EH (cell line): Measurements from ENCODE around the gene CYP4B1.
"Not testable (repeated sequence)": the region's sequence is repeated elsewhere in the genome, so short reads cannot be mapped to it uniquely, and the experiment has no call there.

Source experiments
- DNase-seq: peaks from one replicate; pipeline ENCODE4 v3.0.0-alpha.2; 2015; ENCODE audit warnings: low read depth

CYP4B1 gene

DNA sequence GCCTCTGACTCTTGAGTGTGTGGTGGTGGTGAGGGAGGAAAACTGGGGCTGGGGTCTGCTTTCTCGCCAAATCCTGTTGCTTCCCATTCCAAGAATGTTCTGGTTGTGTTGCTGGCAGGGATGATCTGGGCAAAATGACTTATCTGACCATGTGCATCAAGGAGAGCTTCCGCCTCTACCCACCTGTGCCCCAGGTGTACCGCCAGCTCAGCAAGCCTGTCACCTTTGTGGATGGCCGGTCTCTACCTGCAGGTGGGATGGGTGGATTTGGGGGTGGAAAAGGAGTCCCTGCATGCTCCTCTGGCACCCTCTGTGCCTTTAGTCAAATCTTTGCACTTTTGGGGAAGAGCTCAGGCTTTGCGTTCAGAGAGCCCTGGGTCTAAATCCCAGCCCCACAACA, 18.1 kb downstream of the CYP4B1 start:
- DNase-seq: no peak

DNA sequence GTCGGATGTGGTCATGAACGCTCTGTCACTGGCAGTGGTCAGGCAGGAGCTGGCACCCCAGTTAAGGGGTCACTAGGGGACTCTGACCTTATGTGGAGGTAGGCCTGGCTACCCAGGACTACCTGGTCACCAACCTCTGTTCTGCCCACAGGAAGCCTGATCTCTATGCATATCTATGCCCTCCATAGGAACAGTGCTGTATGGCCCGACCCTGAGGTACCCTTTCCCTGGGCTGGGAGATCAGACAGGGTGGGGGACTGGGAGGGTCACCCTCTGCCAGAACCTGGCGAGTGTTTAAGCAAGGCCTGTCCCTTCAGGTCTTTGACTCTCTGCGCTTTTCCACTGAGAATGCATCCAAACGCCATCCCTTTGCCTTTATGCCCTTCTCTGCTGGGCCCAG, 19.0 kb downstream of the CYP4B1 start:
- no peak for DNase-seq

DNA sequence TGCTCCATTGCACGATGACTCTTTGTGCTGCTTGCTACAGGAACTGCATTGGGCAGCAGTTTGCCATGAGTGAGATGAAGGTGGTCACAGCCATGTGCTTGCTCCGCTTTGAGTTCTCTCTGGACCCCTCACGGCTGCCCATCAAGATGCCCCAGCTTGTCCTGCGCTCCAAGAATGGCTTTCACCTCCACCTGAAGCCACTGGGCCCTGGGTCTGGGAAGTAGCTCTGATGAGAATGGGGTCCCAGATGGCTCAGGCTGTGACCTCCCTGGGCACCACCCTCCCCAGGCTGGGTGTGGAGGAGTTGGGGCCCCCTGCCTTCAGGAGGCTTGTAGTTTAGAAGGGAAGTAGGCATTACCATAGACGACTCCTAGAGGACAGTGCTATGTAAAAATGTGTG, 19.7 kb downstream of the CYP4B1 start:
- DNase-seq: no peak

DNA sequence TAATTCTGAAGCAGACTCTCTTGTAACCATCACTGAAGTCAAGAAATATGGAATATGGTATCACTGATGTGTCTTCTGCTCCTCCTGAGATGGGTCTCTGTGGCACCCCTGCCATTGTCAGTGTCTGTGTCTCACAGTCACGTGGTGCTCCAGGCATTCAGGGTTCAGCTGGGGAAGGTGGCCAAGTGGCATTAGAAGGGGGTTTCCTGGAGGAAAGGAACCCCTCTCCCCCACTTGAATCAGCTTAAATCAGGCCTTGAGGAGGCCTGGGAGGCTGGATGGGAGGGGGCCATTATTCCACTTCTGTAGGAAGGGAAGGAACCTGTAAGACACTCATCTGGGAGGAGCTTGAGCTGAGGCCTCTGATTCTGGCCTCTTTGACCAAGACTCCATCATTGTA, 20.5 kb downstream of the CYP4B1 start:
- no peak for DNase-seq

DNA sequence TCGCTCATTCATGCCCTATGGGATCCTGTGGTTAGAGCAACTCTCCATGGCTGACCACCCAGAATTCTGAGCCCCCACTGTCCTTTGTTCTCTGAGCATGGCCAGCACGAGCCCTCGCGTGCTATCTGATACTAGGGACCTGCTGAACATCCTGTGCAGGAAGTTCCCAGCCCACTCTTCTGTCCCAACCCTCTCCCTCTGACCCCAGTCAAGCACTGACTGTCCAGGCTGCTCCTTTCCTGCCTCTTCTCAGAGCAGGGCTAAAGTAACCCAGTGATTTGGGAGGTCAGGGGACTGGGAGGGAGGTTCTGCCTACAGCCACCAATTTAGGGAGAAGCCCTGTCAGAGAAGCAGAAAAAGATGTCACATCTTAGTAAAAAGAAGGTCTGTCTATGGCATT, 21.2 kb downstream of the CYP4B1 start:
- no peak for DNase-seq

DNA sequence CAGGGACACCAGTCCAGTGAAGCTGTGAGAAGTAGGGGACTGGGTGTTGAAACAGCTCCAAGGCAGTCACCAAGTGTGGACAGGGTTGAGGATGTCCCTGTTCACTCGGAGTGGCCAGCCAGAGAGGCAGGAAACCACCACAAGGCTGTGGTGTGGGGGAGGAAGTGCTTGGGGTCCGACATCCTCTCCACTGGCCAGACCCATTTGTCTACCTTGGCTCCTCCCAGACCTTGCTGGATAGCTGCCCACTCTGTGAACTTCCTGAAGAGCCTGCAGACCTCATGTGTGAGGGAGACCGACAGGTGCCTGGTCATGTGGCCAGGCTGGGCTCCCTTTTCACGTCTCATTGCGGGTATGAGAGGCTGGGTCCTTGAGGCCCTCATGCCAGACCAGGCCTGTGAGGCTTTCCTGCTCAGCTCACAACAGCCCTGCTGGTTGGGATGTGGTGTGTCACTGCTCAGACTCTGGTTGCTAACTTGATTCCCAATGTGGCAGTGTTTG, 21.8 kb downstream of the CYP4B1 start:
- DNase-seq: no peak

DNA sequence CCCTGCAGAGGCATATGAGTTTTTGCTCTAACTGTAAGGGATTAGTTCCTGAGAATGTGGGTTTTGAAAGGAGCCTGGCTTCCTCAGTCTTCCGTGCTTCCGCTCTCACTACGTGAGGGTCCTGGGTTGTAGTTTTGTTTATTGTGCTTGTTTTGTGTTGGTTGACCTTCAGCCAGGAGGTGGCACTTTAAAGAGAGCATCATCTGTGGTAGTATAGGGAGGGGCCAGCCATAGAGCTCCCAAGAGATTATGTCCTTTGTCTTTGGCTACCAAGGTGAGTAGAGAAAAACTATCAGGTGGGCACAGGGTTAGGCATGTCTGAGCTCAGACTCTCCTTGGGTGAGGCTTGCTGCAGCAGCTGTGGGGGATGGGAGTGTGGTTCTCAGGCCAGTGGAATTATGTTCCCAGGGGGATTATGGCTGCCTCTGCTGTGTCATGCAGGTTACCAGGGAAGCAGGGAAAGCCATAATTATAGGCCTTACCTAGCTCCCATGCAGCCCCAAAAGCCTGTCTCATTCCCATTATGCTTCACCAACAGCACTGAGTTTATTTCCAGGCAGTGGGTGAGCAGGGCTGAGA, 23.5 kb downstream of the CYP4B1 start:
- no peak for DNase-seq

DNA sequence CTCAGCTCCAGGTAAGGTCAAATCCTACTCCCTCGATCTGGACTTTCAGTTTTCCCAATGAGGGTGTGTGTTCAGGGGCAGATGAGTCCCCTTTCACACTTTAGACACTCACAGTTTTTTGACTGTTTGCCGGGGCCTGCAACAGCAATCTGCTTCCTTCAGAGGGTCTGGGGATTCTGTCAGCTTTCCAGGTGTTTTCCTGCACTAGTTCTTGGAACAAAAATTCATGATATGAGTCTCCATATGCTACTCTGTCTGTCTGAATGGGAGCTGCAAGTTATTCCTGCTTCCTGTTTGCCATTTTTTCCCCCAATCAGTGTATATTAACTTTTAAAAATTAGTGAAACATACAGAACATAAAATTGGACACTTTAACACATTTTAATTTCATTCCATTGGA, 24.3 kb downstream of the CYP4B1 start:
- DNase-seq: no peak

DNA sequence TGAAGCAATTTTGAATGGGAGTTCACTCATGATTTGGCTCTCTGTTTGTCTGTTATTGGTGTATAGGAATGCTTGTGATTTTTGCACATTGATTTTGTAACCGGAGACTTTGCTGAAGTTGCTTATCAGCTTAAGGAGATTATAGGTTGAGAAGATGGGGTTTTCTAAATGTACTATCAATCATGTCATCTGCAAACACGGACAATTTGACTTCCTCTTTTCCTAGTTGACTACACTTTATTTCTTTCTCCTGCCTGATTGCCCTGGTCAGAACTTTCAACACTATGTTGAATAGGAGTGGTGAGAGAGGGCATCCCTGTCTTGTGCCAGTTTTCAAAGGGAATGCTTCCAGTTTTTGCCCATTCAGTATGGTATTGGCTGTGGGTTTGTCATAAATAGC, 28.0 kb downstream of the CYP4B1 start:
- not testable (repeated sequence) for DNase-seq

DNA sequence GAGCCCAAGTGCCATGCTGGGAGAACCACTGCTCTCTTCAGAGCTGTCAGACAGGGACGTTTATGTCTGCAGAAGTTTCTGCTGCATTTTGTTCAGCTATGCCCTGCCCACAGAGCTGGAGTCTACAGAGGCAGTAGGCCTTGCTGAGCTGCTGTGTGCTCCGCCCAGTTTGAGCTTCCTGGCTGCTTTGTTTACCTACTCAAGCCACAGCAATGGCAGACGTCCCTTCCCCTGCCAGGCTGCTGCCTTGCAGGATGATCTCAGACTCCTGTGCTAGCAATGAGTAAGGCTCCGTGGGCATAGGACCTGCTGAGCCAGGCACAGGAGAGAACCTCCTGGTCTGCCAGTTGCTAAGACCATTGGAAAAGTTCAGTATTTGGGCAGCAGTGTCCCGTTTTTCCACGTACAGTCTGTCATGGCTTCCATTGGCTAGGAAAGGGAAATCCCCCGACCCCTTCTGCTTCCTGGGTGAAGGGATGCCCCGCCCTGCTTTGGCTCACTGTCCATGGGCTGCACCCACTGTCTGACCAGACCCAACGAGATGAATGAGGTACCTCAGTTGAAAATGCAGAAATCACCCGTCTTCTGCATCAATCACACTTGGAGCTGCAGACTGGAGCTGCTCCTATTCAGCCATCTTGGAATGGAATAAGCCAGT, 31.9 kb downstream of the CYP4B1 start:
- no peak for DNase-seq

DNA sequence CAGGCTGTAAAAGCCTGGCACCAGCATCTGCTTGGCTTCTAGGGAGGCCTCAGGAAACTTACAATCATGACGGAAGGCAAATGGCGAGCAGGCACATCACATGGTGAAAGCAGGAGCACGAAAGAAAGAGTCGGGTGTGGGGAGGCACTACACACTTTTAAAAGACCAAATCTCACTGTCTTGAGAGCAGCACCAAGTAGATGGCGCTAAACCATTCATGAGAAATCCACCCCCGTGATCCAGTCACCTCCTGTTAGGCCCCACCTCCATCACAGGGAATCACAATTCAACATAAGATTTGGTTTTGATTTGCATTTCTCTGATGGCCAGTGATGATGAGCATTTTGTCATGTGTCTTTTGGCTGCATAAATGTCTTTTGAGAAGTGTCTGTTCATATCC, 36.6 kb downstream of the CYP4B1 start:
- DNase-seq: not testable (repeated sequence)

DNA sequence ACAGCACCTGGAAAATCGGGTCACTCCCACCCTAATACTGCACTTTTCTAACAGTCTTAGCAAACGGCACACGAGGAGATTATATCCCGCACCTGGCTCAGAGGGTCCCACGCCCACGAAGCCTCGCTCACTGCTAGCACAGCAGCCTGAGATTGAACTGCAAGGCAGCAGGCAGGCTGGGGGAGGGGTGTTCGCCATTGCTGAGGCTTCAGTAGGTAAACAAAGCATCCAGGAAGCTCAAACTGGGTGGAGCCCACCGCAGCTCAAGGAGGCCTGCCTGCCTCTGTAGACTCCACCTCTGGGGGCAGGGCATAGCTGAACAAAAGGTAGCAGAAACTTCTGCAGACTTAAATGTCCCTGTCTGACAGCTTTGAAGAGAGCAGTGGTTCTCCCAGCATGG, 47.5 kb downstream of the CYP4B1 start:
- DNase-seq: not testable (repeated sequence)

DNA sequence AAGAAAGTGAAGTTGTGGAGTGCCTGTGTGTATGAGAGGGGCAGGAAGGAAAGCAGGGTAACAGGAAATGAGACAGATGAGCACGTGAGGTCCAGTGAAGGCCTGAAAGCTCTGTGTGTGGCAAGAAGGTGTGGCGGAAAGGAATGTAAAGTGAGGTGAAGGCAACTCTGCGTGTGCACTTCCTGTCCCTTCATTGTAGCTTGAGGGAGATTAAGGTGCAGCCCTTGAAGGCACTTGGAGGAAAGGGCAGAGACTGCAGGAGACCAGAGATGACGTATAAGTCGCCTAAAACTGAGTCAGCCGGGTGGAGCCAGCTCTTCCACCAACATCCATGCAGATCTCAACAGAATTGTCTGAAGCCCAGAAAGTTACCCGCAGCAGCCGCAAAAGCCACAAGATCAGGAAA, 58.8 kb downstream of the CYP4B1 start:
- DNase-seq: not testable (repeated sequence)

DNA sequence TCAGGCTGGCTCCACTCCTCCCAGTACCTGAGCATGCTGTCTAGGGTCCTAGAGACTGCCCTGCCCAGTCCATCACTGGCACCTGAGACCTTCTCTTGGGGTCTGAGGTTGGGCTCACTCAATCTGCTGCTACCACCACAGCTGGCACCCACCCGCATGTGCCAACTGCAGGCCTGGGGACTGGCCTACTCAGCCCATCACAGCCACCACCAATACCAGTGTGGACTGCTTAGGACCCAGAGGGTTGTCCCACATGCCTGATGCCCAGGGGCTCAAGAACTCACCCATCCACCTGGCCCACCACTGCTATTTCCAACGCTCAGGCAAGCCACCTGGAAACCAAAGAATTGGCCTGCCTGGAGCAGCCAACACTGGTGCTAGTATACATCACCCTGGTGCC, 63.5 kb downstream of the CYP4B1 start:
- DNase-seq: no peak
